SK-N-SH treated with all-trans-retinoic acid at 6 μM for 48 hours (cell line): Measurements from ENCODE around the gene FARS2.

Experiments
- ATAC-seq: fragments of 200-7000 bp; cut with Tn5 transposase; 3 replicates; pipeline ENCODE4 v1.9.1; 2020; ENCODE audit warnings: mild to moderate bottlenecking, moderate library complexity
- ARNTL ChIP-seq: fragments of 450-650 bp; formaldehyde crosslinking; IDR thresholded peaks from 2 replicates; pipeline ENCODE4 v1.5.0; 2020; ENCODE audit warnings: low read depth, mild to moderate bottlenecking, moderate library complexity, borderline replicate concordance
- BACH2 ChIP-seq: fragments of 250-450 bp; sonication (Bioruptor Pico); IDR thresholded peaks from 2 replicates; pipeline ENCODE4 v1.9.0; 2021; ENCODE audit warnings: mild to moderate bottlenecking, borderline replicate concordance
- CSDC2 ChIP-seq: fragments of 250-450 bp; sonication (Bioruptor Pico); IDR thresholded peaks from 2 replicates; pipeline ENCODE4 v1.5.0; 2020; ENCODE audit warnings: mild to moderate bottlenecking, moderate library complexity
- ESRRG ChIP-seq: fragments of 250-450 bp; sonication (Bioruptor Pico); IDR thresholded peaks from 2 replicates; pipeline ENCODE4 v1.6.1; 2021; ENCODE audit warnings: mild to moderate bottlenecking
- GLIS3 ChIP-seq: fragments of 250-450 bp; sonication (Bioruptor Pico); IDR thresholded peaks from 2 replicates; pipeline ENCODE4 v1.5.0; 2020; ENCODE audit warnings: mild to moderate bottlenecking, moderate library complexity
- ISL1 ChIP-seq: fragments of 250-450 bp; sonication (Bioruptor Pico); IDR thresholded peaks from 2 replicates; pipeline ENCODE4 v2.1.2; 2022; ENCODE audit warnings: mild to moderate bottlenecking, moderate library complexity
- OSR1 ChIP-seq: fragments of 250-450 bp; sonication (Bioruptor Pico); IDR thresholded peaks from 2 replicates; pipeline ENCODE4 v1.8.0; 2022; ENCODE audit warnings: moderate library complexity, mild to moderate bottlenecking, inconsistent platforms
- POU6F1 ChIP-seq: fragments of 250-450 bp; sonication (Bioruptor Pico); IDR thresholded peaks from 2 replicates; pipeline ENCODE4 v1.8.0; 2021; ENCODE audit warnings: low read depth, mild to moderate bottlenecking, moderate library complexity, borderline replicate concordance
- PPARA ChIP-seq: fragments of 250-450 bp; sonication (Bioruptor Pico); IDR thresholded peaks from 2 replicates; pipeline ENCODE4 v1.5.0; 2020; ENCODE audit warnings: mild to moderate bottlenecking, borderline replicate concordance
- RARB ChIP-seq: fragments of 250-450 bp; sonication (Bioruptor Pico); IDR thresholded peaks from 2 replicates; pipeline ENCODE4 v1.8.0; 2021; ENCODE audit warnings: mild to moderate bottlenecking, moderate library complexity
- SNAI2 ChIP-seq: fragments of 250-450 bp; sonication (Bioruptor Pico); IDR thresholded peaks from 2 replicates; pipeline ENCODE4 v1.5.0; 2020; ENCODE audit warnings: mild to moderate bottlenecking, moderate library complexity
- TCF4 ChIP-seq: fragments of 250-450 bp; sonication (Bioruptor Pico); IDR thresholded peaks from 2 replicates; pipeline ENCODE4 v1.8.0; 2021; ENCODE audit warnings: mild to moderate bottlenecking, moderate library complexity, borderline replicate concordance
- TOX ChIP-seq: fragments of 250-450 bp; sonication (Bioruptor Pico); IDR thresholded peaks from 2 replicates; pipeline ENCODE4 v1.8.0; 2021; ENCODE audit warnings: mild to moderate bottlenecking, moderate library complexity, borderline replicate concordance
- TSHZ2 ChIP-seq: fragments of 250-450 bp; sonication (Bioruptor Pico); IDR thresholded peaks from 2 replicates; pipeline ENCODE4 v1.5.0; 2020; ENCODE audit warnings: mild to moderate bottlenecking, moderate library complexity
- ZC3H10 ChIP-seq: fragments of 250-450 bp; sonication (Bioruptor Pico); IDR thresholded peaks from 2 replicates; pipeline ENCODE4 v1.5.1; 2021; ENCODE audit warnings: mild to moderate bottlenecking, moderate library complexity
- ZFP3 ChIP-seq: fragments of 250-450 bp; sonication (Bioruptor Pico); IDR thresholded peaks from 2 replicates; pipeline ENCODE4 v1.5.0; 2020; ENCODE audit warnings: mild to moderate bottlenecking, moderate library complexity
- ZFP30 ChIP-seq: fragments of 450-650 bp; formaldehyde crosslinking; IDR thresholded peaks from 2 replicates; pipeline ENCODE4 v1.5.0; 2022; ENCODE audit warnings: mild to moderate bottlenecking, moderate library complexity
- ZNF70 ChIP-seq: fragments of 450-650 bp; formaldehyde crosslinking; IDR thresholded peaks from 2 replicates; pipeline ENCODE4 v1.5.0; 2020; ENCODE audit warnings: mild to moderate bottlenecking, moderate library complexity
- ZNF8 ChIP-seq: fragments of 450-650 bp; formaldehyde crosslinking; IDR thresholded peaks from 2 replicates; pipeline ENCODE4 v1.5.0; 2020; ENCODE audit warnings: mild to moderate bottlenecking, moderate library complexity
- TF ChIP-seq, protein P1 (sequence below): fragments of 250-450 bp; sonication (Bioruptor Pico); IDR thresholded peaks from 2 replicates; pipeline ENCODE4 v1.5.1; 2020; ENCODE audit warnings: low read depth, mild to moderate bottlenecking, moderate library complexity
- TF ChIP-seq, protein P2 (sequence below): fragments of 250-450 bp; sonication (Bioruptor Pico); IDR thresholded peaks from 2 replicates; pipeline ENCODE4 v1.8.0; 2020; ENCODE audit warnings: mild to moderate bottlenecking, moderate library complexity, borderline replicate concordance

Gene FARS2

GRCh38 chr6:5230081-5230480 lies 31.2 kb upstream of the FARS2 start:
- TF ChIP-seq ISL1 (CRISPR knock-in tag), result no peak
- no peak for TF ChIP-seq ARNTL
- TF ChIP-seq ZNF70 (CRISPR knock-in tag), result no peak
- no peak for TF ChIP-seq OSR1 (CRISPR knock-in tag)
- no peak for TF ChIP-seq GLIS3
- no peak for TF ChIP-seq ZFP3 (CRISPR knock-in tag)
- TF ChIP-seq TOX (CRISPR knock-in tag), result no peak
- no peak for TF ChIP-seq SNAI2 (CRISPR knock-in tag)
- TF ChIP-seq BACH2 (CRISPR knock-in tag), result no peak
- TF ChIP-seq TCF4 (CRISPR knock-in tag), result no peak
- TF ChIP-seq CSDC2 (CRISPR knock-in tag), result no peak
- TF ChIP-seq PPARA (CRISPR knock-in tag), result no peak
- TF ChIP-seq, protein P1, sequence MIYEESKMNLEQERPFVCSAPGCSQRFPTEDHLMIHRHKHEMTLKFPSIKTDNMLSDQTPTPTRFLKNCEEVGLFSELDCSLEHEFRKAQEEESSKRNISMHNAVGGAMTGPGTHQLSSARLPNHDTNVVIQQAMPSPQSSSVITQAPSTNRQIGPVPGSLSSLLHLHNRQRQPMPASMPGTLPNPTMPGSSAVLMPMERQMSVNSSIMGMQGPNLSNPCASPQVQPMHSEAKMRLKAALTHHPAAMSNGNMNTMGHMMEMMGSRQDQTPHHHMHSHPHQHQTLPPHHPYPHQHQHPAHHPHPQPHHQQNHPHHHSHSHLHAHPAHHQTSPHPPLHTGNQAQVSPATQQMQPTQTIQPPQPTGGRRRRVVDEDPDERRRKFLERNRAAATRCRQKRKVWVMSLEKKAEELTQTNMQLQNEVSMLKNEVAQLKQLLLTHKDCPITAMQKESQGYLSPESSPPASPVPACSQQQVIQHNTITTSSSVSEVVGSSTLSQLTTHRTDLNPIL (CRISPR knock-in tag), result no peak
- no peak for TF ChIP-seq RARB (CRISPR knock-in tag)
- no peak for TF ChIP-seq ZFP30
- no peak for TF ChIP-seq ZNF8
- TF ChIP-seq, protein P2, sequence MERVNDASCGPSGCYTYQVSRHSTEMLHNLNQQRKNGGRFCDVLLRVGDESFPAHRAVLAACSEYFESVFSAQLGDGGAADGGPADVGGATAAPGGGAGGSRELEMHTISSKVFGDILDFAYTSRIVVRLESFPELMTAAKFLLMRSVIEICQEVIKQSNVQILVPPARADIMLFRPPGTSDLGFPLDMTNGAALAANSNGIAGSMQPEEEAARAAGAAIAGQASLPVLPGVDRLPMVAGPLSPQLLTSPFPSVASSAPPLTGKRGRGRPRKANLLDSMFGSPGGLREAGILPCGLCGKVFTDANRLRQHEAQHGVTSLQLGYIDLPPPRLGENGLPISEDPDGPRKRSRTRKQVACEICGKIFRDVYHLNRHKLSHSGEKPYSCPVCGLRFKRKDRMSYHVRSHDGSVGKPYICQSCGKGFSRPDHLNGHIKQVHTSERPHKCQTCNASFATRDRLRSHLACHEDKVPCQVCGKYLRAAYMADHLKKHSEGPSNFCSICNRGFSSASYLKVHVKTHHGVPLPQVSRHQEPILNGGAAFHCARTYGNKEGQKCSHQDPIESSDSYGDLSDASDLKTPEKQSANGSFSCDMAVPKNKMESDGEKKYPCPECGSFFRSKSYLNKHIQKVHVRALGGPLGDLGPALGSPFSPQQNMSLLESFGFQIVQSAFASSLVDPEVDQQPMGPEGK (CRISPR knock-in tag), result no peak
- TF ChIP-seq ESRRG (CRISPR knock-in tag), result no peak
- TF ChIP-seq TSHZ2 (CRISPR knock-in tag), result no peak
- TF ChIP-seq POU6F1 (CRISPR knock-in tag), result no peak

DNA sequence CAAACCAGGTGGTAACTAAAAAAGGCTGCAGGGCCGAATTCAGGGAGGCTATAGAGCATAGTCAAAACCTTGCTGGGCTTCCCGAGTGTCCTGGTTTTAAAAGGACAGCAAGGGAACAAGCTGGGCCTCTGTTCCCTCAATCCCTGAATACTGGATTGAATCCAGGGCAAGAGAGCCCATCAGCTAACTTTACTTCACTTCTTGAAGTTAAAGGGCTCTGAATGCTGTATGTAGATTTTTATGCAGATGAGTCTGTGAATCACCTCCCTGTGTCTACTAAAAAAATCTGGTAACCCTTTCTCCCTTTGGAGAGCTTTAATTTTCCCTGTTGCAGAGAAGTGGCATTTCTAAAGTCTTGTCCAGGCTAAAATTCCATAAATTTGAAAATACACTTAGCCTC lies 30.0 kb upstream of the FARS2 start:
- TF ChIP-seq BACH2 (CRISPR knock-in tag) (no peak), ZC3H10 (CRISPR knock-in tag) (no peak)
- TF ChIP-seq, protein P2 (CRISPR knock-in tag), result no peak
- ATAC-seq, result no peak

More at GRCh38 chr6:5230081-5230480, 31.2 kb upstream of the FARS2 start:
- ATAC-seq, result no peak

DNA sequence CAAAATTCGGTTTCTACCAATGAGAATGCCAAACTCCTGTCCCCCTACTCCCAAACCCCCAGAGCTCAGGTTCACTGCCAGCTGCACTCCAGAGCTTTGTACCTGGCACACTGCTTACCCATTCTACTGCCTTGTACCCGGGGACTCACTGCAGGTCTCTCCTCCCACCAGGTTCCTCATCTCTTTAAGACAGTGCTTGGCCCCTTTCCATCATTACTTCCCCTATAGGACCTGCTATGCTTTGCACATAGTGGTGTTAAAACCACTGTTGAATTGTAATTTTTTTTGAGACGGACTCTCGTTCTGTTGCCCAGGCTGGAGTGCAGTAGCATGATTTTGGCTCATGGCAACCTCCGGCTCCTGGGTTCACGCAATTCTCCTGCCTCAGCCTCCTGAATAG lies 26.4 kb upstream of the FARS2 start:
- no peak for TF ChIP-seq ZNF8
- TF ChIP-seq, protein P1 (CRISPR knock-in tag), result no peak
- TF ChIP-seq ZFP30, result no peak
- no peak for TF ChIP-seq ZC3H10 (CRISPR knock-in tag)
- TF ChIP-seq ISL1 (CRISPR knock-in tag), result no peak
- no peak for ATAC-seq
